Muscle of leg (tissue), 11 donors: ENCODE data around the gene CORO2B. TPM values are rescaled to one million over a fixed set of nuclear protein-coding genes. Genes with fewer than 3 reads are reported as not detected.

Source experiments
- DNase-seq: peaks from one replicate; pipeline ENCODE4 v3.0.0; 2013
- H3K27ac ChIP-seq: one replicate; pipeline ENCODE4 v1.5.1; 2013; ENCODE audit warnings: mild to moderate bottlenecking, low read length, control low read depth
- H3K27me3 ChIP-seq: one replicate; pipeline ENCODE4 v1.6.1; 2013; ENCODE audit warnings: low read length; ENCODE audit not compliant: control insufficient read depth, insufficient read depth
- H3K36me3 ChIP-seq: one replicate; pipeline ENCODE4 v1.6.1; 2013; ENCODE audit warnings: low read length; ENCODE audit not compliant: control insufficient read depth, insufficient read depth
- H3K4me1 ChIP-seq: one replicate; pipeline ENCODE4 v1.6.1; 2013; ENCODE audit warnings: low read length; ENCODE audit not compliant: control insufficient read depth, insufficient read depth
- H3K4me3 ChIP-seq: one replicate; pipeline ENCODE4 v1.5.1; 2013; ENCODE audit warnings: low read length, control low read depth
- H3K9me3 ChIP-seq: replicated peaks from 2 replicates; pipeline ENCODE4 v1.6.1; 2013; ENCODE audit warnings: low read depth, low read length; ENCODE audit not compliant: control insufficient read depth
- WGBS: methylation state at CpG from one replicate; pipeline ENCODE4 v1.1.5; 2013; ENCODE audit warnings: missing lambda C conversion rate; ENCODE audit not compliant: insufficient coverage; 5-methylcytosine and 5-hydroxymethylcytosine counted together
- polyA plus RNA-seq, 8 donors: library from polyadenylated mRNA; unstranded; fragments of 120-200 nt; gene quantifications; one replicate each; pipeline versions ENCODE4 v1.2.1 to v1.2.3, GENCODE V29; 2013; ENCODE audit warnings: inconsistent platforms in 1 of 8, low replicate concordance in 1 of 8; ENCODE audit not compliant: insufficient read length in 8 of 8, insufficient read depth in 1 of 8
- total RNA-seq: library from RNA; stranded (reverse); fragments of 120-200 nt; gene quantifications from one replicate; pipeline ENCODE4 v1.2.4, GENCODE V29; 2013

The CORO2B gene
- total and polyA plus RNA-seq, 9 donors = 2.9 to 8.6 (median 5.3) TPM

DNA sequence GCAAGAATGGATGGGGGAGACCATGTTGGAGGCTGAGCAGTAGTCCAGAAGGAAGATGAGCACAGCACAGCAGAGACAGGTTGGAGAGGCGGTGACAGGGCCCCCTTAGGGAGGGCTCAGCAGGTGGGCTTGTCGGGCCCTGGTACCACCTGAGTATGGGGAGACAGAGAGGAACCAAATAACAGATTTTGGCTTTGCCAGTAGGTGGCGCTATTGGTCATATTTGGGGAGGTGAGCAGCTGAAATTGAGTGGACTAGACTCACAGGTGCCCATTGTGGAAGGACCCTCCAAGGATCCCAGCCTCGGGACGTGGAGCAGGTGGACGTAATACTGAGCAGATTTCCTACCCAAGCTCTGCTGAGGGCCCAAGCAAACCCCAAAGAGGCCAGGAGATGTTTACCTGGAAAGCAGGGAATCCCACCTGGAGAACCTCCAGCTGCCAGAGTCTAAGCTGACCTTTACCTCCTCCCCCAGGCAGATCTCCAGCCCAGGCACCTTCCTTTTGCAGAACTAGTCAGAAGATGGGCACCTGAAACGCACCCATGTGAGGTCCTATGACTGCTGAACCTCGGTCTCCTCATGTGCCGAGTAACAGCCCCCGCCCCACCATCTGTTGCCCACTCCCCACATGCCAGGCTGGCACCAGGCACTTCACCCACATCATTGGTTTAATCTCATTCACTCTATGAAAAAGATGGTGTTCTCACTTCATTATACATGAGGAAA is 24.6 kb upstream of the CORO2B start:
- no peak overlapping the region for H3K4me3 ChIP-seq
- no peaks in the 10 kb centered on the region for H3K36me3 ChIP-seq
- peaks cover 25% of the 10 kb centered on the region for H3K27me3 ChIP-seq
- H3K4me1 ChIP-seq = no peaks in the 10 kb centered on the region
- no peak overlapping the region for H3K27ac ChIP-seq
- H3K9me3 ChIP-seq = no peaks in the 10 kb centered on the region
- WGBS = 27% methylated on average over 8 of the region's 10 CpGs
- DNase-seq = peak; percentile 75

DNA sequence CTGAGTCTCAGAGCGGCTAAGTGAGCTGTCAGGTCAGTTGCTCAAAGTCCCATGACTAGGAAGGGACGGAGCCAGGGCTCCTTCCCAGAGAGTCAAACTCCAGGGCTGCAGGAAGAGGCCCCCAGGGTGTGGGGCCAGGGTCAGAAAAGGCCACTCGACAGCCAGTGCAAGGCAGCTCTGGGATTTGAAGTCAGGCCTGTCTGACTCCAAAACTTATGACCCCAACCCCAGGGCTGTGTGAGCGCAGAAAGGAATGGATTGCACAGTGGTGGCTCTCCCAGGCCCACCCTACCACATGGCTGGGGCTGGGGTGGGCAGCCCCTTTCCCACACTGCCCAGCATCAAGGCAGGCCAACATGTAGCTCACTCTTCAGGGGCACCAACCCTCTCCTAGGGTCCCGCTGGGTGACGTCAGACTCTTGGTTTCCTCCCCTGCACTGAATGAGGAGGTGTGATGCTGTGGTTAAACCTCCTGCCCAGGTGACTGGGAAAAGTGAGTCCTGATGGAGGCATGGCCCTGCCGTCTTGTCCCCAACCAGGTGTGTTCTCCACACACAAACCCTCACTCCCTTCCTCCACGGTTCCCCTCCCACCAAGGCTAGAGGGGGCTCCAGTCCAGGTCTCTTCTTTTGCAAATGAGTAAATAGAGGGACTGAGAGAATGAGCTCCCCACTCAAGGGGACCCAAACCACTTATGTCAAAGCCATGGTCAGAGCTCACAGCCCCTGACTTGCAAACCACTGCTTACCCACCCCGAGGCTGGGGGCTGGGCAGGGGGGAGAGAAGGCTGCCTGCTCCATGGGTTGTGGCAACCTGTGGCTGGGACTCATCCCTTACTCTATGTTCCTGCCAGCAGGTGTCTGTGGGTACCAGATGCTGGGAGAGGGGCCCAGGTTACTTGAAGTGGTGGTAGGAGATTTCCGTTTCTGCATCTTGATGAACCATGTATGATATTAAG is 23.8 kb upstream of the CORO2B start:
- peaks cover 6% of the 10 kb centered on the region for H3K4me1 ChIP-seq
- no peak overlapping the region for H3K4me3 ChIP-seq
- no peaks in the 10 kb centered on the region for H3K9me3 ChIP-seq
- no peak overlapping the region for H3K27ac ChIP-seq
- no peaks in the 10 kb centered on the region for H3K36me3 ChIP-seq
- no peak for DNase-seq
- peaks cover 28% of the 10 kb centered on the region for H3K27me3 ChIP-seq
- 62% methylated on average over 2 of the region's 10 CpGs for WGBS

DNA sequence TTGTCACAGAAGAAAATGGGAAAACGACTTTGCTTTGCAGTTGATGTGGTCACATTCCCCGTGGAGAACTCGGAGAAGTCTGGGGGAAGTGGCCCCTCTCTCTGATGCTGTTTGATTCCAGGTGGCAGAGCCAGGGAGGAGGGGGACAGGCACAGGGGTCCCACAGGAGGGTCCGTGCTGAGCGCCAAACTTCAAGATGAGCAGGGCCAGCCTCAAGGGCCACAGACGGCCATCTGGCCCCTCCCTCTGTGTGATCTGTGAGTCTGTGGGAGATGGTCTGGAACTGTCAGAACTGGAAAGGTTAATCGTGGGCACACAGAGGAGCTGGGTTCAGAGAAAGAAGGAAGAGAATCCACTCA is 23.1 kb upstream of the CORO2B start:
- Histone ChIP-seq H3K36me3 (no peaks in the 10 kb centered on the region), H3K27ac (no peak overlapping the region), H3K27me3 (peaks cover 32% of the 10 kb centered on the region), H3K4me1 (peaks cover 8% of the 10 kb centered on the region), H3K4me3 (no peak overlapping the region), H3K9me3 (no peaks in the 10 kb centered on the region)
- DNase-seq = no peak
- 74% methylated on average over 7 of the region's 7 CpGs for WGBS

DNA sequence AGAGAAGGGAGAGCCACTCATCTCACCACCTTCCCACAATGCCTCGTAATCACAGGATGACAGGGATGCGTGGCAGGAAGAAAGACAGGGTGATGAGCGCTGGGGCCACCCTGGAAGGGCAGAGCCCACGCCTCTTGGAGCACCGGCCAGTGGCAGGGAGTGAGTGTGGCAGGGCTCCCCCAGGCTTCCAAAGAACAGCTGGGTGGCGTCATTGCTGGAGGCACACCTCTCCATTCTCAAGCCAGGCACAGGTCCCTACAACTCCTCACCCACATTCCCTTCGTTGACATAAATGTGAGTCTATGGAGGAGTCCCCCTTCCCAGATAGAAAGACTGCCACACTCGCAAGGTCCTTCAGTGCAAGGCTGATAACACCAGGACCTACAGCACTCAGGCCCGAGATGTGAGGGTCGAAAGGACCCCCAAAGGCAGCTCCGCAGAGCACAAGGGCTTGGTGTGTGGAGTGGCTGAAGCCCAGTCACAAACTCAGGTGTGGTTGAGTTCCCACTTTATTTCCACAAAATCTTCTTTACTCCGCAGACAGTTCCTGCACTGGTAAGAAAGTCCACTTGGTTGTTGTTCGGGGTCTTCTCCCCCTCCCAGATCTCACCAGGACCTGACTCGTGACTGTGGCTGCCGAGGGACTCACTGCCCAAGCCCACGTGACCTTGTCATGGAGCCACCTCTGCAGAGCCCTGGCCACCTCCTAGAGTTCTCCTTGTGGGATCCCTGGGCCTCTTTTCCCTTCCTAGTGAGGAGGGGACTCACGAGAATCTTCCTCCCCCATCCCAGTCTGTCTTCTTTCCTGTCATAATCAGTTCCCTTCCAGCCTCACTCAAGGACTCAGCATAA is 22.4 kb upstream of the CORO2B start:
- peaks cover 37% of the 10 kb centered on the region for H3K27me3 ChIP-seq
- H3K9me3 ChIP-seq = no peaks in the 10 kb centered on the region
- H3K4me3 ChIP-seq = no peak overlapping the region
- DNase-seq = no peak
- WGBS = 70% methylated on average over 5 of the region's 17 CpGs
- H3K36me3 ChIP-seq = no peaks in the 10 kb centered on the region
- no peak overlapping the region for H3K27ac ChIP-seq
- H3K4me1 ChIP-seq = peaks cover 8% of the 10 kb centered on the region

DNA sequence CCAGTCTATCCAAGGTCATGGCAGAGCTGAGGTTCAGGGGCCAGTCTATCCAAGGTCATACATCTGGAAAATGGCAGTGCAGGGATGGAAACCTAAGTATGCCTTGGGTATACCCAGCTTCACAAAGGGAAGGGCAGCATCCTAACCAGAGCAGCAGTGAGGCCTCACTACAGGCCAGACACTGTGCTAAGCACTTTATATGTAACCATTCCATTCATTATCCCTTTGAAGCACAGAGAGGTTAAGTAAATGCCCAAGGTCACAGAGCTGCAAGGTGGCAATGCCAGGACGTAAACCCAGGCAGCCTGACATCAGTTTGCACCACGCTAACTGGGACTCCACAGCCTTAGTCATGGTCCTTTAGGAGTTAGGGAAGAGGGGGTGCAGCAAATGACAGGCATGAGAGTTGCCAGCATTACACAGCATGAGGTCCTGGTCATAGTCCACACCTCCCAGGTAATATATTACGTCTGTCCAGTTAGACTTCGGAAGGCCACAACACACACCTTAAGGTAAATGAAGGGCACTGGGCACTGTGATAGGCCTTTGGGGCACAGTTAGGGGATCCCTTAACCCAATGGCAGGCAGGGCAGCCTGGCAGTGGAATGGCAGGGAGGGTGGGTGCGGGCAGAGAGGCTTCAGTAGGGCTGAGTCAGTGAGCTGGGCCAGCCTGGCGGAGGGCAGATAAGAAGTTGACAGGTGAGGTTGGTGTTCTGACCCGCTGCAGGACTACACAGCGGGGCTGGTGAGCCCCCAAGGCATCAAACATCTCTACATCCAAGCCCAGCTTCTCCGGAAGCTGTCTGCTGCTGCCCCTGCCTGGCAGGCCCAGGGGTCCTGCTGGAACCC is 21.1 kb upstream of the CORO2B start:
- no peaks in the 10 kb centered on the region for H3K9me3 ChIP-seq
- no peaks in the 10 kb centered on the region for H3K36me3 ChIP-seq
- H3K27me3 ChIP-seq = peaks cover 37% of the 10 kb centered on the region
- H3K4me3 ChIP-seq = no peak overlapping the region
- no peak overlapping the region for H3K27ac ChIP-seq
- DNase-seq = no peak
- peaks cover 8% of the 10 kb centered on the region for H3K4me1 ChIP-seq
- WGBS = 73% methylated on average over 2 of the region's 9 CpGs

DNA sequence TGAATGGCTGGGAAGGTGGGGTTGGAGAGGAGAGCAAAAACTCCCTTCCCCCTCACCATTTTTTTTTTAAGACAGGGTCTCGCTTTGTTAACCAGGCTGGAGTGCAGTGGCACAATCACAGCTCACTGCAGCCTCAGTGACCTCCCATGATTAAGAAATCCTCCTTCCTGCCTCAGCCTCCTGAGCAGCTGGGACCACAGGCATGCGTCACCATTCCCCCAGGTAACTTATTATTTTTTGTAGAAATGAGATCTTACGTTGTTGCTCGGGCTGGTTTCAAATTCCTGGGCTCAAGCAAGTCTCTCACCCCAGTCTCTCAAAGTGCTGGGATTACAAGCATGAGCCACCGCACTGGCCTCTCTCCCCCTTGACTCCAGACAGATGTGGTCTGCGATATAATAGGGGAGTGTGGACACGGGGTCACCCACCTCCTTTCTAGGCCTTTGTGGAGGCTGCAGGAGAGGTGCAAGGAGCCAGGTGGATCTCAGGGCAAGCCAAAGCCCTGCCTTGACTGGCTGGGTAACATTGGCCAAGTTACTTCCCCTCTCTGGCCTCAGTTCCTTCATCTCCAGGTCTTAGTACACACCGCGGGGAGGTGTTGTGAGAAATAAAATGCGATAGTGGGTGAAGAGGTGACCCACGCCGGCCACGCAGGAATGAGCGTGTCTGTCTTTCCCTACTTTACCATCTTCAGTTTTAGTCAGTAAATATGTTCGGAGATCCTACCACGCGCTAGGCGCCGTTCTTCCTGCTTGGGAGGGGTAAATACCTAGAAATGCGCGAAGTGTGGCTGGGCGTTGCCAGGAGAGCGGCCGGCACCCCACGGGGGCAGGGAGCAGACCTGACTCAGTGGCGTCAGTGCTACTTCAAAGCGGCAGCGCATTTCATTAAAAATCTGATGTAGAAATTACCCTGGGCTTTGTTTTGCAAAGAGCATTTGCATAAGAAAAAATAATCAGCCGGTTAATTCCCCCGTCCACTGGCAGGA is 20.2 kb upstream of the CORO2B start:
- DNase-seq = no peak
- Histone ChIP-seq H3K4me1 (peaks cover 8% of the 10 kb centered on the region), H3K27me3 (peaks cover 37% of the 10 kb centered on the region), H3K27ac (no peak overlapping the region), H3K9me3 (no peaks in the 10 kb centered on the region), H3K4me3 (no peak overlapping the region), H3K36me3 (no peaks in the 10 kb centered on the region)
- 10% methylated on average over 14 of the region's 30 CpGs for WGBS

DNA sequence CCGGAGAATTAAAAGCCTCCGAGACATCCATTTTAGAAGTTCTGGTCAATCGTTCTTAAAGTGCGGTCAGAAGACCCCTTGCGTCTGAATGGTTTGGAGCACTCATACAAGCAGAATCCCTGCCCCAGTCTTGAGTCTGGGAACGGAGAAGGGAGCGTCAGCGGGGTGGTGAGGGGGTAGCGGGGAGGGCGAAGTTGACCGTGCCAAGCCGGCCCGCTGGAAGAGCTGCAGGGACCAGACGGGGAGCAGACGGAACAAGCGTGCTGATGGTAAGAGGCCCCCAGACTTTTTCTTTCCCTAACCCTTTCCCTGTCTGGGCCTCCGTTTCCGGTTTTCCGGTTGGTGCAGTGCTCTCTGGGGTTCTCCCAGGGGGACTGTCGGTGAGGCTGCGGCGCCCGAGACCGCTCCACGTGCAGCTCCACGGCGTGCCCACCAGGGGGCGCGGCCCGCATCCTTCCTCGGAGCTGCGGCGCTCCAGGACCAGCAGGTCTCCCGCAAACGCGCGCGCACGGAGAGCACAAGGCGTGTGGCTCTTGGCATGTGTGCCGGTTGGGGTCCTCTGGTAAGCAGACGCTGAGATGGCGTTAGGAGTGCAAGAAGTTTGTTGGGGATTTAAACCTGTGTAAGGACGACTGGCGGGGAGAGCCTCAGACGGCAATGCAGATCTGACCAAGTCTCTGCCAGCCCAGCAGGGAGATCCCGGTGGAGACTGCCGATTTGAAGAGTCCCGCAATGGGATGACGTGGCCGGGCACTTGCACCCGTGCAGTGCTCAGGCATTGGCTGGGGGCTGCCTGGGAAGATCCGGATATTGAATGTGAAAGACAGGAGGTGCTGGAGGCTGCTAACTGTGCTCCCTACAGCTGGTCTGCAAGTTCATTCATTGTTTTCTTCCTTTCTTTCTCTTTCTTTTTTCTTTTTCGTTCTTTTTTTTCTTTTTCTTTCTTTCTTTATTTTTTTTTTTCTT is 19.2 kb upstream of the CORO2B start:
- WGBS = under 1% methylated on average over 31 of the region's 54 CpGs
- no peaks in the 10 kb centered on the region for H3K36me3 ChIP-seq

DNA sequence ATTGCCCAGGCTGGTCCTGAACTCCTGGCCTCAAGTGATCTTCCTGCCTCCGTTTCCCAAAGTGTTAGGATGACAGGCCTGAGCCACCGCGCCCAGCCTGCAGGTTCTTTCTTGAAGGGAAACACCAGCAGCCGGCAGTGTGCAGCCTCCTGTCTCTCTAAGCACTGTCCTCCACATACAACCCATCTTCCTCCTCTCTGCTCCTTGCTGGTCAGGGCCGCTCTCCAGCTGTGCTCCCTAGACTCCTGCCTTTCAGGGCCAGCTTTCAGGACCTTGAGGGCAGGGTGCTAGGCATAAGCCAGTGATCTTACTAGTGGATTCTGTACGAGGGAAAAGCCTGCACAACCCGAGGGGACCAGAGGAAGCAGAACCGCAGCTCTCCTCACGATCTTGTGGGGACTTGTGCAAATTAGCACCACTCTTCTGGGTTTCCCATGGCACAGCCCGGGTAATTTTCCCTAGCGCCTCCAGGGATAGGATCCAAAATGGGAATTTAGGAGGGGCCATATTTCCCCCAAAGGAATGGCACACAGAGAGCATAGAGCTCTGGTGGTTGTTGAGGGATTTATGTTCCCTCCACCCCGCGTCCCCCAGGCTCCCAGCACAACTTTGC is 18.2 kb upstream of the CORO2B start:
- H3K4me1 ChIP-seq = peaks cover 8% of the 10 kb centered on the region
- no peak for DNase-seq
- H3K4me3 ChIP-seq = no peak overlapping the region
- no peak overlapping the region for H3K27ac ChIP-seq
- H3K9me3 ChIP-seq = no peaks in the 10 kb centered on the region
- no peaks in the 10 kb centered on the region for H3K36me3 ChIP-seq
- WGBS = 55% methylated on average over 9 of the region's 13 CpGs
- peaks cover 33% of the 10 kb centered on the region for H3K27me3 ChIP-seq

More for the DNA sequence above, 19.2 kb upstream of the CORO2B start:
- no peak overlapping the region for H3K27ac ChIP-seq
- DNase-seq = peak; percentile 84
- peaks cover 35% of the 10 kb centered on the region for H3K27me3 ChIP-seq
- H3K4me1 ChIP-seq = peaks cover 8% of the 10 kb centered on the region
- peak overlapping the region; percentile 42 for H3K4me3 ChIP-seq
- no peaks in the 10 kb centered on the region for H3K9me3 ChIP-seq
